Progenitor cell of endocrine pancreas (in vitro differentiated cells): ENCODE results near the gene CREM. TPM values are rescaled to one million over a fixed set of nuclear protein-coding genes. Genes with fewer than 3 reads are reported as not detected.

Experiments used
- DNase-seq: peaks from one replicate; pipeline ENCODE4 v3.0.0; 2021; ENCODE audit warnings: low spot score; ENCODE audit not compliant: unreplicated experiment
- H3K27ac Mint-ChIP-seq: 2 replicates; pipeline ENCODE4 v1.8.0; 2021; ENCODE audit warnings: mild to moderate bottlenecking, moderate library complexity, mixed read lengths
- H3K27me3 Mint-ChIP-seq: 2 replicates; pipeline ENCODE4 v1.8.0; 2021; ENCODE audit warnings: mixed read lengths
- H3K36me3 Mint-ChIP-seq: 2 replicates; pipeline ENCODE4 v1.8.0; 2022; ENCODE audit warnings: mixed read lengths; ENCODE audit not compliant: insufficient read depth
- H3K4me1 Mint-ChIP-seq: 2 replicates; pipeline ENCODE4 v1.8.0; 2021; ENCODE audit warnings: low read depth, mixed read lengths
- H3K4me3 Mint-ChIP-seq: 2 replicates; pipeline ENCODE4 v1.8.0; 2021; ENCODE audit warnings: low read depth, mild to moderate bottlenecking, moderate library complexity, mixed read lengths
- H3K9me3 Mint-ChIP-seq: 2 replicates; pipeline ENCODE4 v1.8.0; 2021; ENCODE audit warnings: low read depth, mixed read lengths
- CTCF ChIP-seq: fragments of 200-600 bp; sonication (generic); IDR thresholded peaks from one replicate; pipeline ENCODE4 v1.5.0; 2021; ENCODE audit warnings: antibody characterized with exemption, mild to moderate bottlenecking; ENCODE audit not compliant: unreplicated experiment
- total RNA-seq: library from RNA; stranded (reverse); gene quantifications from 2 replicates; pipeline ENCODE4 v1.2.1, GENCODE V29; 2021

CREM gene
- total RNA-seq, 1 donor from 2014 or later: 36.1 TPM

- no peak overlapping the region for H3K4me3 Mint-ChIP-seq
- no peak overlapping the region for H3K27ac Mint-ChIP-seq
- TF ChIP-seq CTCF: no peak
- H3K9me3 Mint-ChIP-seq: no peaks in the 10 kb centered on the region
- DNase-seq: no peak
- no peaks in the 10 kb centered on the region for H3K27me3 Mint-ChIP-seq
- no peaks in the 10 kb centered on the region for H3K4me1 Mint-ChIP-seq
- H3K36me3 Mint-ChIP-seq: no peaks in the 10 kb centered on the region
These were observed 14.1 kb downstream of the CREM start for GRCh38 chr10:35140727-35141126.

GRCh38 chr10:35150308-35150707, 23.7 kb downstream of the CREM start:
- no peak for DNase-seq
- H3K27ac Mint-ChIP-seq: peak overlapping the region; percentile 91
- peaks cover 5% of the 10 kb centered on the region for H3K36me3 Mint-ChIP-seq
- H3K9me3 Mint-ChIP-seq: no peaks in the 10 kb centered on the region
- TF ChIP-seq CTCF: no peak
- no peak overlapping the region for H3K4me3 Mint-ChIP-seq
- H3K27me3 Mint-ChIP-seq: no peaks in the 10 kb centered on the region
- peaks cover 33% of the 10 kb centered on the region for H3K4me1 Mint-ChIP-seq

- H3K4me1 Mint-ChIP-seq: peaks cover 33% of the 10 kb centered on the region
- no peak overlapping the region for H3K4me3 Mint-ChIP-seq
- H3K27me3 Mint-ChIP-seq: no peaks in the 10 kb centered on the region
- no peak overlapping the region for H3K27ac Mint-ChIP-seq
- no peak for DNase-seq
- no peaks in the 10 kb centered on the region for H3K9me3 Mint-ChIP-seq
- H3K36me3 Mint-ChIP-seq: peaks cover 9% of the 10 kb centered on the region
- no peak for TF ChIP-seq CTCF
These were observed 26.3 kb downstream of the CREM start for GRCh38 chr10:35152992-35153391.

GRCh38 chr10:35153716-35154115, 27.1 kb downstream of the CREM start:
- peaks cover 13% of the 10 kb centered on the region for H3K36me3 Mint-ChIP-seq
- no peak for TF ChIP-seq CTCF
- DNase-seq: no peak
- H3K9me3 Mint-ChIP-seq: no peaks in the 10 kb centered on the region
- H3K27ac Mint-ChIP-seq: no peak overlapping the region
- peaks cover 33% of the 10 kb centered on the region for H3K4me1 Mint-ChIP-seq
- H3K27me3 Mint-ChIP-seq: no peaks in the 10 kb centered on the region
- H3K4me3 Mint-ChIP-seq: no peak overlapping the region

- H3K27ac Mint-ChIP-seq: no peak overlapping the region
- H3K4me3 Mint-ChIP-seq: no peak overlapping the region
- no peak for TF ChIP-seq CTCF
- peaks cover 19% of the 10 kb centered on the region for H3K36me3 Mint-ChIP-seq
- peaks cover 3% of the 10 kb centered on the region for H3K9me3 Mint-ChIP-seq
- H3K4me1 Mint-ChIP-seq: no peaks in the 10 kb centered on the region
- no peaks in the 10 kb centered on the region for H3K27me3 Mint-ChIP-seq
- no peak for DNase-seq
These were observed 34.1 kb downstream of the CREM start for GRCh38 chr10:35160743-35161142.

GRCh38 chr10:35161906-35162305, 35.3 kb downstream of the CREM start:
- peaks cover 3% of the 10 kb centered on the region for H3K9me3 Mint-ChIP-seq
- no peak for TF ChIP-seq CTCF
- H3K27me3 Mint-ChIP-seq: no peaks in the 10 kb centered on the region
- no peak for DNase-seq
- peaks cover 19% of the 10 kb centered on the region for H3K36me3 Mint-ChIP-seq
- no peak overlapping the region for H3K4me3 Mint-ChIP-seq
- H3K27ac Mint-ChIP-seq: no peak overlapping the region
- no peaks in the 10 kb centered on the region for H3K4me1 Mint-ChIP-seq
